ENCODE data around the gene HNRNPF. TPM values are rescaled to one million over a fixed set of nuclear protein-coding genes. Genes with fewer than 3 reads are reported as not detected.

The HNRNPF gene
- total RNA-seq, 6 experiments from 2014 or later, result 106 to 160 (median 121) TPM

DNA sequence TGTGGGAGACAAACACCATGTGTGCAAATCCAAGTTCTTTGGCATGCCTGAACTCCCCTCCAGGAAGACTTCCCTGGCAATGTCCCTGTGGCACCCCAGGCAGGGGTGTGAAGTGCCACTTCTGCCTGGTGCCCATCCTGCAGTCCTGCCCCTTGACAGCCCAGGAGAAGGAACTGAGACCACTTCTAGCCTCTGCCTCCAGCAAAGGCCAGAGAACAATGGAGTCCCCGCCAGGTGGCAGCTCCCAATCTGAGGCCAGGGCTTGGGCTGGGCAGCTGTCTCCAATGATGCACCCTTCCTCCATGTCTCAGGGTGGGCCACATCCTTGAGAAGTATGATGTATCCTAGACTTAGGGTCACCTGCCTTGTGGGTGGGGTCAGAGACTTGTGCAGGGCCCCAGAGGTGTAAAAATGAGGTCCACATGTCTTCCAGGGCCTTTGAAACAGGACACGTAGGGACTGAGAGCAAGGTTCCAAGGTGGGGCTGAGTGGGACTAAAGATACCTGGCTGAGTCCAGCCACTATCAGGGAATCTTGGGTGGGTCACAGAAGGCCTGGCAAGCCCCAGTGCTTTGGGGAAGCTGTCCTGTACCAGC, 32.1 kb downstream of the HNRNPF start:
- Histone ChIP-seq H3K4me3 (no peak overlapping the region), H3K4me1 (no peaks in the 10 kb centered on the region), H3K27me3 (no peaks in the 10 kb centered on the region), H3K36me3 (no peaks in the 10 kb centered on the region), H3K27ac (no peak overlapping the region), H3K9me3 (no peaks in the 10 kb centered on the region)
- TF ChIP-seq, protein P1, sequence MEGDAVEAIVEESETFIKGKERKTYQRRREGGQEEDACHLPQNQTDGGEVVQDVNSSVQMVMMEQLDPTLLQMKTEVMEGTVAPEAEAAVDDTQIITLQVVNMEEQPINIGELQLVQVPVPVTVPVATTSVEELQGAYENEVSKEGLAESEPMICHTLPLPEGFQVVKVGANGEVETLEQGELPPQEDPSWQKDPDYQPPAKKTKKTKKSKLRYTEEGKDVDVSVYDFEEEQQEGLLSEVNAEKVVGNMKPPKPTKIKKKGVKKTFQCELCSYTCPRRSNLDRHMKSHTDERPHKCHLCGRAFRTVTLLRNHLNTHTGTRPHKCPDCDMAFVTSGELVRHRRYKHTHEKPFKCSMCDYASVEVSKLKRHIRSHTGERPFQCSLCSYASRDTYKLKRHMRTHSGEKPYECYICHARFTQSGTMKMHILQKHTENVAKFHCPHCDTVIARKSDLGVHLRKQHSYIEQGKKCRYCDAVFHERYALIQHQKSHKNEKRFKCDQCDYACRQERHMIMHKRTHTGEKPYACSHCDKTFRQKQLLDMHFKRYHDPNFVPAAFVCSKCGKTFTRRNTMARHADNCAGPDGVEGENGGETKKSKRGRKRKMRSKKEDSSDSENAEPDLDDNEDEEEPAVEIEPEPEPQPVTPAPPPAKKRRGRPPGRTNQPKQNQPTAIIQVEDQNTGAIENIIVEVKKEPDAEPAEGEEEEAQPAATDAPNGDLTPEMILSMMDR (IDR thresholded peaks at IDR 0.05), result no peak
- no peak for TF ChIP-seq POLR2A (IDR thresholded peaks at IDR 0.05)
- DNase-seq, result peak in 1 of 3 donors; percentile 33
- intact Hi-C loops (cut with DNase I), result no loop called here
- ATAC-seq, result no peak
- no CpG with 5 or more reads among the region's 2 CpGs for WGBS (ENCODE audit: insufficient coverage, low coverage, low lambda C conversion rate, missing lambda C conversion rate)

DNA sequence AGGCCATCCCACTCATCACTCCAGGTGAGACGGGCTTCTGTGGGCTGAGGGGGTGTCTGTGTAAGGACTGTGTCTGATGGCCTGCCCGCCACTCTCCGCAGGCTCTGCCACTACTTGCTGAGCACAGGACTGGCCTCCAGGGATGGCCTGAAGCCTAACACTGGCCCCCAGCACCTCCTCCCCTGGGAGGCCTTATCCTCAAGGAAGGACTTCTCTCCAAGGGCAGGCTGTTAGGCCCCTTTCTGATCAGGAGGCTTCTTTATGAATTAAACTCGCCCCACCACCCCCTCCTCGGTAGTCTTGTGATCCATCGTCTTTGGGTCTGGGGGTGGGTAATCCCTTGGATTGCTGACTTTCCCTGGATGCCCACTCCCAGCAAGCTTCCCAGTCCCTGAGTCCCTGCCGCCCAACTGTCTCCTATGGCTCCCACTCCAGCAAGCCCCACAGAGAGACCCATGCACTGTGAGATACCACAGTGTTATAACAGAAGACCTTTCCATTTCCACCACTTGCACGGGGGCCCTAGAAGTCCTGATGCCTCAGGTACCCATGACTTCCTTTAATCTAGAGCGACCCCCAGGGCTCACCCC, 32.8 kb downstream of the HNRNPF start:
- ATAC-seq (no peak), DNase-seq (peak in 1 of 3 donors; percentile 14)
- intact Hi-C loops (cut with DNase I), result no loop called here
- 58% methylated on average over 5 of the region's 9 CpGs for WGBS (ENCODE audit: insufficient coverage, low coverage, low lambda C conversion rate, missing lambda C conversion rate)
- no peaks in the 10 kb centered on the region for H3K36me3 ChIP-seq
- no peak overlapping the region for H3K4me3 ChIP-seq
- no peaks in the 10 kb centered on the region for H3K4me1 ChIP-seq
- H3K9me3 ChIP-seq, result no peaks in the 10 kb centered on the region
- H3K27ac ChIP-seq, result no peak overlapping the region
- TF ChIP-seq POLR2A (IDR thresholded peaks at IDR 0.05), result no peak
- TF ChIP-seq, protein P1 (IDR thresholded peaks at IDR 0.05), result no peak
- H3K27me3 ChIP-seq, result no peaks in the 10 kb centered on the region

DNA sequence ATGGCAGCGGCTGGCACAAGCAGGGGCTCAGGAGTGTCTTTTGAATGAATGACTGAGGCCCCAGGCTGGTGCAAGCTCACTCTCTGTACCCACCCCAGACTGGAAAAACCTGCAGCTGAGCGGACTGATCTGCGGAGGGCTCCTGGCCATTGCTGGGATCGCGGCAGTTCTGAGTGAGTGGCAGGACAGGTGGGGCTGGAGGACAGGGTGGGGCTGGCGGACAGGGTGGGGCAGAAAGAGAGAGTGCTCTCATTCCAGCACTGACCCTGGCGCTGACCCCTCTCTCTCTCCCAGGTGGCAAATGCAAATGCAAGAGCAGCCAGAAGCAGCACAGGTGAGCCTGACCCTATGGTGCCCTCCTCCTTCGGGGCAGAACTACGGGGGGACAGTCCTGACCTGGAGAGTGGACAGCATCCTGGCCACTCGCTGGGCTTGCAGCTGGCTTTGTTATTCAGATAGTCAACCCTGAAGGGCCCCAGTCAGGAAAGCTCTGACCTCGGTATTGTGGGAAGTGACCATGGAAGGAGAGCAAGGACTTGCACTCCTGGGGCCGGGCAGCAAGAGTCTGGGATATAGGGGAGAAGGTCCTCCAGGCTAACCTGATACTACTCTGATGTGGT, 33.5 kb downstream of the HNRNPF start:
- no peak overlapping the region for H3K27ac ChIP-seq
- 70% methylated on average over 2 of the region's 12 CpGs for WGBS (ENCODE audit: insufficient coverage, low coverage, low lambda C conversion rate, missing lambda C conversion rate)
- no peaks in the 10 kb centered on the region for H3K36me3 ChIP-seq
- no peak for TF ChIP-seq POLR2A (IDR thresholded peaks at IDR 0.05)
- TF ChIP-seq, protein P1 (IDR thresholded peaks at IDR 0.05), result no peak
- intact Hi-C loops (cut with DNase I), result no loop called here
- ATAC-seq (no peak), DNase-seq (peak in 1 of 3 donors; percentile 42)
- H3K9me3 ChIP-seq, result no peaks in the 10 kb centered on the region
- H3K27me3 ChIP-seq, result no peaks in the 10 kb centered on the region
- no peaks in the 10 kb centered on the region for H3K4me1 ChIP-seq
- no peak overlapping the region for H3K4me3 ChIP-seq

DNA sequence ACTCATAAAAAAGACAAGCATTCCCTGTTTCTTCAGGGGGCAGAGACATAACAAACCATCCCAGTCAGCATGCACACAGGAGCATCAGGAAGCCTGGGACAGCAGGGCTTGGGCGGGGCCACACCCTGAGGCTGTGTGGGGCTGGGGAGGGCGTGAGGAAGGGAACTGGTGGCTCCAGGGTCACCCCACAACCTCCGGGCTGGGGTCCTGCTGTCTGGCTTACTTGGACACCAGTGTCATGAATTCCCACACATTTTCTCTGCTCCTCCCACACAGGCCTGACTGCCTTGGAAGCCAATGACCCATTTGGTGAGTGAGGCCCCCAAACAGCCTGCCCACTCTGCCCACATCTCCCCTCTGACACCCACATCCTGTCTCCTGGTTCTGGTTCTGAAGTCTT, 34.8 kb downstream of the HNRNPF start:
- H3K4me3 ChIP-seq, result no peak overlapping the region
- ATAC-seq (no peak), DNase-seq (peak in 1 of 3 donors; percentile 10)
- no peaks in the 10 kb centered on the region for H3K27me3 ChIP-seq
- WGBS (ENCODE audit: insufficient coverage, low coverage, low lambda C conversion rate, missing lambda C conversion rate), result no CpG with 5 or more reads among the region's 3 CpGs
- TF ChIP-seq, protein P1 (IDR thresholded peaks at IDR 0.05), result no peak
- TF ChIP-seq POLR2A (IDR thresholded peaks at IDR 0.05), result no peak
- no peak overlapping the region for H3K27ac ChIP-seq
- no peaks in the 10 kb centered on the region for H3K4me1 ChIP-seq
- intact Hi-C loops (cut with DNase I), result no loop called here
- H3K36me3 ChIP-seq, result no peaks in the 10 kb centered on the region
- no peaks in the 10 kb centered on the region for H3K9me3 ChIP-seq
